ENCODE data around the gene PPARGC1A. TPM values are rescaled to one million over a fixed set of nuclear protein-coding genes. Genes with fewer than 3 reads are reported as not detected.

Gene PPARGC1A
- polyA plus RNA-seq, 2 donors: 0.49 to 0.55 TPM

GRCh38 chr4:23875317-23875716 lies 14.5 kb downstream of the PPARGC1A start:
- WGBS, 2 donors: 77 to 91% methylated on average over 6 of the region's 6 CpGs
- Histone ChIP-seq H3K27ac (ENCODE audit: low read depth in 2 of 2, low read length in 1 of 2) (no peak overlapping the region), H3K9me3 (ENCODE audit: control insufficient read depth in 2 of 2, insufficient read depth in 1 of 2, low read depth in 1 of 2, low read length in 1 of 2) (no peaks in the 10 kb centered on the region), H3K4me1 (ENCODE audit: control insufficient read depth in 2 of 2, insufficient read depth in 2 of 2, low read length in 1 of 2) (no peaks in the 10 kb centered on the region), H3K27me3 (ENCODE audit: control insufficient read depth in 1 of 2, insufficient read depth in 2 of 2, low read length in 2 of 2) (no peaks in the 10 kb centered on the region), H3K4me3 (ENCODE audit: low read depth in 1 of 2, low read length in 2 of 2) (no peak overlapping the region), H3K36me3 (ENCODE audit: control insufficient read depth in 2 of 2, insufficient read depth in 2 of 2, low read length in 1 of 2) (no peaks in the 10 kb centered on the region)

- no peaks in the 10 kb centered on the region for H3K9me3 ChIP-seq (ENCODE audit: control insufficient read depth in 2 of 2, insufficient read depth in 1 of 2, low read depth in 1 of 2, low read length in 1 of 2)
- no peaks in the 10 kb centered on the region for H3K36me3 ChIP-seq (ENCODE audit: control insufficient read depth in 2 of 2, insufficient read depth in 2 of 2, low read length in 1 of 2)
- H3K4me1 ChIP-seq (ENCODE audit: control insufficient read depth in 2 of 2, insufficient read depth in 2 of 2, low read length in 1 of 2): no peaks in the 10 kb centered on the region
- no peak overlapping the region for H3K4me3 ChIP-seq (ENCODE audit: low read depth in 1 of 2, low read length in 2 of 2)
- H3K27me3 ChIP-seq (ENCODE audit: control insufficient read depth in 1 of 2, insufficient read depth in 2 of 2, low read length in 2 of 2): no peaks in the 10 kb centered on the region
- no peak overlapping the region for H3K27ac ChIP-seq (ENCODE audit: low read depth in 2 of 2, low read length in 1 of 2)
- WGBS, 2 donors: 73 to 89% methylated on average over 2 of the region's 2 CpGs
Measured at GRCh38 chr4:23874536-23874901, 15.3 kb downstream of the PPARGC1A start.

GRCh38 chr4:23873717-23874535 lies 15.9 kb downstream of the PPARGC1A start:
- H3K4me1 ChIP-seq (ENCODE audit: control insufficient read depth in 2 of 2, insufficient read depth in 2 of 2, low read length in 1 of 2): no peaks in the 10 kb centered on the region
- WGBS, 2 donors: 69 to 74% methylated on average over 7 of the region's 7 CpGs
- no peaks in the 10 kb centered on the region for H3K27me3 ChIP-seq (ENCODE audit: control insufficient read depth in 1 of 2, insufficient read depth in 2 of 2, low read length in 2 of 2)
- no peak overlapping the region for H3K4me3 ChIP-seq (ENCODE audit: low read depth in 1 of 2, low read length in 2 of 2)
- H3K36me3 ChIP-seq (ENCODE audit: control insufficient read depth in 2 of 2, insufficient read depth in 2 of 2, low read length in 1 of 2): no peaks in the 10 kb centered on the region
- H3K9me3 ChIP-seq (ENCODE audit: control insufficient read depth in 2 of 2, insufficient read depth in 1 of 2, low read depth in 1 of 2, low read length in 1 of 2): no peaks in the 10 kb centered on the region
- H3K27ac ChIP-seq (ENCODE audit: low read depth in 2 of 2, low read length in 1 of 2): no peak overlapping the region

- WGBS, 2 donors: 71 to 73% methylated on average over 2 of the region's 2 CpGs
- no peaks in the 10 kb centered on the region for H3K36me3 ChIP-seq (ENCODE audit: control insufficient read depth in 2 of 2, insufficient read depth in 2 of 2, low read length in 1 of 2)
- no peaks in the 10 kb centered on the region for H3K27me3 ChIP-seq (ENCODE audit: control insufficient read depth in 1 of 2, insufficient read depth in 2 of 2, low read length in 2 of 2)
- no peaks in the 10 kb centered on the region for H3K4me1 ChIP-seq (ENCODE audit: control insufficient read depth in 2 of 2, insufficient read depth in 2 of 2, low read length in 1 of 2)
- no peak overlapping the region for H3K4me3 ChIP-seq (ENCODE audit: low read depth in 1 of 2, low read length in 2 of 2)
- H3K9me3 ChIP-seq (ENCODE audit: control insufficient read depth in 2 of 2, insufficient read depth in 1 of 2, low read depth in 1 of 2, low read length in 1 of 2): no peaks in the 10 kb centered on the region
- H3K27ac ChIP-seq (ENCODE audit: low read depth in 2 of 2, low read length in 1 of 2): no peak overlapping the region
Measured at GRCh38 chr4:23871426-23871825, 18.4 kb downstream of the PPARGC1A start.

- Histone ChIP-seq H3K4me1 (ENCODE audit: control insufficient read depth in 2 of 2, insufficient read depth in 2 of 2, low read length in 1 of 2) (no peaks in the 10 kb centered on the region), H3K27ac (ENCODE audit: low read depth in 2 of 2, low read length in 1 of 2) (no peak overlapping the region), H3K4me3 (ENCODE audit: low read depth in 1 of 2, low read length in 2 of 2) (no peak overlapping the region), H3K27me3 (ENCODE audit: control insufficient read depth in 1 of 2, insufficient read depth in 2 of 2, low read length in 2 of 2) (no peaks in the 10 kb centered on the region), H3K36me3 (ENCODE audit: control insufficient read depth in 2 of 2, insufficient read depth in 2 of 2, low read length in 1 of 2) (no peaks in the 10 kb centered on the region), H3K9me3 (ENCODE audit: control insufficient read depth in 2 of 2, insufficient read depth in 1 of 2, low read depth in 1 of 2, low read length in 1 of 2) (no peaks in the 10 kb centered on the region)
- WGBS, 2 donors: 82 to 85% methylated on average over 11 of the region's 11 CpGs
Measured at GRCh38 chr4:23866450-23867075, 23.3 kb downstream of the PPARGC1A start.

- no peak overlapping the region for H3K4me3 ChIP-seq (ENCODE audit: low read depth in 1 of 2, low read length in 2 of 2)
- no peaks in the 10 kb centered on the region for H3K27me3 ChIP-seq (ENCODE audit: control insufficient read depth in 1 of 2, insufficient read depth in 2 of 2, low read length in 2 of 2)
- H3K36me3 ChIP-seq (ENCODE audit: control insufficient read depth in 2 of 2, insufficient read depth in 2 of 2, low read length in 1 of 2): no peaks in the 10 kb centered on the region
- no peaks in the 10 kb centered on the region for H3K4me1 ChIP-seq (ENCODE audit: control insufficient read depth in 2 of 2, insufficient read depth in 2 of 2, low read length in 1 of 2)
- WGBS, 2 donors: 74 to 93% methylated on average over 1 of the region's 1 CpG
- H3K27ac ChIP-seq (ENCODE audit: low read depth in 2 of 2, low read length in 1 of 2): no peak overlapping the region
- H3K9me3 ChIP-seq (ENCODE audit: control insufficient read depth in 2 of 2, insufficient read depth in 1 of 2, low read depth in 1 of 2, low read length in 1 of 2): no peaks in the 10 kb centered on the region
Measured at GRCh38 chr4:23861897-23862296, 27.9 kb downstream of the PPARGC1A start.

- Histone ChIP-seq H3K27ac (ENCODE audit: low read depth in 2 of 2, low read length in 1 of 2) (no peak overlapping the region), H3K9me3 (ENCODE audit: control insufficient read depth in 2 of 2, insufficient read depth in 1 of 2, low read depth in 1 of 2, low read length in 1 of 2) (no peaks in the 10 kb centered on the region), H3K4me1 (ENCODE audit: control insufficient read depth in 2 of 2, insufficient read depth in 2 of 2, low read length in 1 of 2) (no peaks in the 10 kb centered on the region), H3K4me3 (ENCODE audit: low read depth in 1 of 2, low read length in 2 of 2) (no peak overlapping the region), H3K27me3 (ENCODE audit: control insufficient read depth in 1 of 2, insufficient read depth in 2 of 2, low read length in 2 of 2) (no peaks in the 10 kb centered on the region), H3K36me3 (ENCODE audit: control insufficient read depth in 2 of 2, insufficient read depth in 2 of 2, low read length in 1 of 2) (no peaks in the 10 kb centered on the region)
- WGBS, 2 donors: 77 to 90% methylated on average over 3 of the region's 3 CpGs
Measured at GRCh38 chr4:23860919-23861318, 28.9 kb downstream of the PPARGC1A start.

GRCh38 chr4:23857367-23857959 lies 32.4 kb downstream of the PPARGC1A start:
- Histone ChIP-seq H3K36me3 (ENCODE audit: control insufficient read depth in 2 of 2, insufficient read depth in 2 of 2, low read length in 1 of 2) (no peaks in the 10 kb centered on the region), H3K4me1 (ENCODE audit: control insufficient read depth in 2 of 2, insufficient read depth in 2 of 2, low read length in 1 of 2) (no peaks in the 10 kb centered on the region), H3K27ac (ENCODE audit: low read depth in 2 of 2, low read length in 1 of 2) (no peak overlapping the region), H3K4me3 (ENCODE audit: low read depth in 1 of 2, low read length in 2 of 2) (no peak overlapping the region), H3K27me3 (ENCODE audit: control insufficient read depth in 1 of 2, insufficient read depth in 2 of 2, low read length in 2 of 2) (no peaks in the 10 kb centered on the region), H3K9me3 (ENCODE audit: control insufficient read depth in 2 of 2, insufficient read depth in 1 of 2, low read depth in 1 of 2, low read length in 1 of 2) (no peaks in the 10 kb centered on the region)
- WGBS, 2 donors: 64 to 72% methylated on average over 4 of the region's 4 CpGs

- Histone ChIP-seq H3K36me3 (ENCODE audit: control insufficient read depth in 2 of 2, insufficient read depth in 2 of 2, low read length in 1 of 2) (no peaks in the 10 kb centered on the region), H3K27me3 (ENCODE audit: control insufficient read depth in 1 of 2, insufficient read depth in 2 of 2, low read length in 2 of 2) (no peaks in the 10 kb centered on the region), H3K27ac (ENCODE audit: low read depth in 2 of 2, low read length in 1 of 2) (no peak overlapping the region), H3K4me1 (ENCODE audit: control insufficient read depth in 2 of 2, insufficient read depth in 2 of 2, low read length in 1 of 2) (no peaks in the 10 kb centered on the region), H3K9me3 (ENCODE audit: control insufficient read depth in 2 of 2, insufficient read depth in 1 of 2, low read depth in 1 of 2, low read length in 1 of 2) (no peaks in the 10 kb centered on the region), H3K4me3 (ENCODE audit: low read depth in 1 of 2, low read length in 2 of 2) (no peak overlapping the region)
- WGBS, 2 donors: 38 to 51% methylated on average over 3 of the region's 3 CpGs
Measured at GRCh38 chr4:23856630-23857029, 33.2 kb downstream of the PPARGC1A start.

All from esophagus (tissue), 2 donors.